Endothelial cell of umbilical vein (primary cell): Measurements from ENCODE around the gene NRF1.

ENCODE experiments used
- CTCF ChIP-seq, 2 donors: IDR thresholded peaks; 1 replicate in 1 of 2; 2 replicates in 1 of 2; pipeline ENCODE4 v1.5.1; 2011; ENCODE audit warnings: low read length in 2 of 2, mild to moderate bottlenecking in 2 of 2, moderate library complexity in 2 of 2, control low read depth in 1 of 2, inconsistent platforms in 1 of 2, low read depth in 1 of 2; ENCODE audit not compliant: insufficient read depth in 1 of 2; ENCODE audit errors: extremely low read depth in 1 of 2
- EZH2 ChIP-seq: IDR thresholded peaks from 2 replicates; pipeline ENCODE4 v1.6.1; 2012; ENCODE audit warnings: borderline replicate concordance, low read depth, mild to moderate bottlenecking, moderate library complexity, low read length, inconsistent platforms; ENCODE audit not compliant: severe bottlenecking
- FOS ChIP-seq: IDR thresholded peaks from 2 replicates; pipeline ENCODE4 v1.6.1; 2011; ENCODE audit warnings: mild to moderate bottlenecking, low read length, moderate library complexity, borderline replicate concordance; ENCODE audit not compliant: insufficient read depth
- GATA2 ChIP-seq: IDR thresholded peaks from 2 replicates; pipeline ENCODE4 v1.7.0; 2011; ENCODE audit warnings: low read depth, mild to moderate bottlenecking, moderate library complexity, mixed read lengths, low read length; ENCODE audit not compliant: insufficient read length, insufficient read depth
- JUN ChIP-seq: IDR thresholded peaks from 2 replicates; pipeline ENCODE4 v1.6.1; 2011; ENCODE audit warnings: borderline replicate concordance, low read depth; ENCODE audit not compliant: insufficient read length, insufficient read depth
- MAX ChIP-seq: IDR thresholded peaks from 2 replicates; pipeline ENCODE4 v1.6.1; 2011; ENCODE audit not compliant: insufficient read depth, insufficient read length
- MYC ChIP-seq: IDR thresholded peaks from one replicate; pipeline ENCODE4 v1.6.1; 2011; ENCODE audit warnings: mild to moderate bottlenecking, low read depth, low read length
- POLR2A ChIP-seq: IDR thresholded peaks from 2 replicates; pipeline ENCODE4 v1.6.1; 2012; ENCODE audit warnings: low read depth, mild to moderate bottlenecking, control low read depth, low read length
- POLR2AphosphoS5 ChIP-seq: IDR thresholded peaks from 2 replicates; pipeline ENCODE4 v1.6.1; 2012; ENCODE audit warnings: low read depth, mild to moderate bottlenecking, control low read depth, low read length, moderate library complexity; ENCODE audit not compliant: insufficient read depth

- TF ChIP-seq CTCF (IDR thresholded peaks at IDR 0.05; ENCODE audit: extremely low read depth in 1 of 2, insufficient read depth in 1 of 2, low read depth in 1 of 2, low read length in 2 of 2) (no peak), FOS (no peak), POLR2A (no peak), MYC (no peak), EZH2 (no peak), MAX (no peak), POLR2AphosphoS5 (no peak), GATA2 (no peak), JUN (no peak)
These were observed 59.1 kb downstream of the NRF1 start for GRCh38 chr7:129670656-129671055.
